NCI-H1417 treated with DMSO at 0.1 percent for 48 hours (cell line): ENCODE measurements around the gene PIK3CB.
"Not testable (repeated sequence)": the region's sequence is repeated elsewhere in the genome, so short reads cannot be mapped to it uniquely, and the experiment has no call there.

Experiments used
- DNase-seq: peaks from one replicate; lab custom pipeline; 2025; lab: John Stamatoyannopoulos, UW

PIK3CB gene

DNA sequence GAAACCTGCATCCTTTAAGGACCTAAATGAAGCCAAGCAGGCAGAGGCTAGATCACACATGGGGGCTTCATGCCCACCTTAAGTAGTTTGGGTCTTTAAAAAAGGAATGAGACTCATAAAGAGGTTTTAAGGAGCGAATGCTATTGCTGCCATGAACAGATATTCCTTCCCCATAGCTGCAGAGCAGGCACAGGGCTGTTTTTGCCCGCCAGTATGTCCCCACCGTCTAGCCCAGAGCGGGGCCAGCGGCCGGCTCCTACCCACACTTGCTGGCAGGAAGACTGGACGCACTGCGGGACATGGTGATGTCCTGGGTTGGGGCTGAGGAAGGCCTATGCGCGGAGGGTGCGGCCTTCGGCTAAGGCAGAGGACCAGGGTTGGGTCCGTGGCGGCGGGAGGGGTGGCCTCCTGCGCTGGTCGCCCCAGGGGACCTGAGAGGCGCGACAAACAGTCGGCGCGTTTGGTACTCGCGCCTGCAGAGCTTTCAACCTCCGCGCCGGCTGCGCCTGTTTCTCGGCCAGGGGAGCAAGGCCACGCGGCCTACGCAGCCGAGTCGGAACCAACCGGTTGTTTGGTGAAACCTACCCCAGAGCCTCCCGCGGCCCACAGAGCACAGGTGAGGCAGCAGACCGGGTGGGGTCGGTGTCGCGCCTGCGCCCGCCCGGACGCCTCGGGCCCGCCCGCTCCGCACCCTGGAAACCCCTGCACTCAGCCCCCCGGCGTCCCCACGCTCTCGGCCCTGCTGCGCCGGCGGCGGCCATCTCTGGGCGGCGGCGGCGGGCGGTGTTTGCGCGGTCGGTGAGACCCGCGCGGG, 226.2 kb downstream of the PIK3CB start, which contains the start of gene FAIM:
TSS of gene FAIM (plus strand) at position 450 of the 814 bp plus-strand sequence. CDS start 10,956 bp downstream, outside the sequence.
- peak; percentile 36 for DNase-seq

GRCh38 chr3:138604106-138604595, 230.6 kb downstream of the PIK3CB start:
- DNase-seq: not testable (repeated sequence)
